Testis (tissue), 3 donors: Measurements from ENCODE around the gene CD44. TPM values are rescaled to one million over a fixed set of nuclear protein-coding genes. Genes with fewer than 3 reads are reported as not detected.

ENCODE experiments used
- DNase-seq: peaks from one replicate; pipeline ENCODE4 v3.0.0-alpha.2; 2019
- H3K27ac ChIP-seq, 2 donors: fragments of 200-600 bp; sonication (generic); one replicate each; pipeline ENCODE4 v1.5.1; 2019
- H3K27me3 ChIP-seq: fragments of 200-600 bp; sonication (generic); one replicate; pipeline ENCODE4 v1.5.1; 2019
- H3K36me3 ChIP-seq: fragments of 200-600 bp; sonication (generic); one replicate; pipeline ENCODE4 v1.5.1; 2017; ENCODE audit warnings: low read depth; ENCODE audit errors: missing control alignments
- H3K4me1 ChIP-seq: fragments of 200-600 bp; sonication (generic); one replicate; pipeline ENCODE4 v1.5.1; 2019
- H3K4me3 ChIP-seq, 2 donors: fragments of 200-600 bp; sonication (generic); one replicate each; pipeline ENCODE4 v1.5.1; 2017 to 2019
- H3K9me3 ChIP-seq: fragments of 200-600 bp; sonication (generic); one replicate; pipeline ENCODE4 v1.5.1; 2017
- CTCF ChIP-seq, 3 experiments: fragments of 450-650 bp in 2 of 3; fragments of 200-600 bp in 1 of 3; sonication (generic) in 1 of 3; IDR thresholded peaks; one replicate each; pipeline ENCODE4 v1.5.1; 2016 to 2019; ENCODE audit warnings: antibody characterized with exemption in 3 of 3, mild to moderate bottlenecking in 2 of 3, moderate library complexity in 1 of 3
- POLR2A ChIP-seq: fragments of 450-650 bp; IDR thresholded peaks from one replicate; pipeline ENCODE4 v1.6.1; 2017; ENCODE audit warnings: antibody characterized with exemption, mild to moderate bottlenecking, moderate library complexity
- WGBS, 2 donors: methylation state at CpG; one replicate each; pipeline ENCODE4 v1.1.5; 2018; 5-methylcytosine and 5-hydroxymethylcytosine counted together
- intact Hi-C: fragments of 100-400 bp; cut with DNase I; formaldehyde crosslinking; loops from one replicate; pipeline ENCODE4 v1.15.1; 2023; ENCODE audit warnings: low total_unique reads
- polyA plus RNA-seq: library from polyadenylated mRNA; stranded (reverse); fragments of 350-450 nt; fragmentation: Illumina TruSeq; extraction: RNeasy Lipid Tissue Mini Kit (QIAGEN cat#74804); gene quantifications from one replicate; pipeline ENCODE4 v1.2.3, GENCODE V29; 2014; ENCODE audit warnings: low read depth, low replicate concordance; ENCODE audit not compliant: insufficient read depth
- total RNA-seq, 2 donors: library from RNA; depleted of rRNA; stranded (reverse); fragments of >200 nt; gene quantifications; one replicate each; pipeline ENCODE4 v1.2.3, GENCODE V29; 2016

The CD44 gene
- total and polyA plus RNA-seq, 3 donors from 2014 or later: 4.0 to 44.5 (median 13.4) TPM

GRCh38 chr11:35178067-35178805 lies 39.3 kb downstream of the CD44 start:
- WGBS, 2 donors: 93 to 98% methylated on average over 3 of the region's 3 CpGs

GRCh38 chr11:35178873-35179272 lies 39.9 kb downstream of the CD44 start:
- no peak overlapping the region for H3K4me3 ChIP-seq
- no peaks in the 10 kb centered on the region for H3K27me3 ChIP-seq
- 79 to 81% methylated on average over 2 of the region's 2 CpGs for WGBS, 2 donors
- H3K27ac ChIP-seq: no peak overlapping the region
- TF ChIP-seq CTCF (IDR thresholded peaks at IDR 0.05) (no peak), POLR2A (no peak)
- no peaks in the 10 kb centered on the region for H3K9me3 ChIP-seq
- no peak for DNase-seq
- no peaks in the 10 kb centered on the region for H3K4me1 ChIP-seq
- intact Hi-C loops: no loop called here
- H3K36me3 ChIP-seq: no peaks in the 10 kb centered on the region

More at GRCh38 chr11:35178067-35178805, 39.3 kb downstream of the CD44 start:
- intact Hi-C loops: no loop called here
- DNase-seq: no peak
- no peaks in the 10 kb centered on the region for H3K9me3 ChIP-seq
- no peaks in the 10 kb centered on the region for H3K27me3 ChIP-seq
- H3K4me1 ChIP-seq: no peaks in the 10 kb centered on the region
- H3K27ac ChIP-seq: no peak overlapping the region
- TF ChIP-seq CTCF (IDR thresholded peaks at IDR 0.05) (no peak), POLR2A (no peak)
- no peak overlapping the region for H3K4me3 ChIP-seq
- no peaks in the 10 kb centered on the region for H3K36me3 ChIP-seq

GRCh38 chr11:35179466-35180135 lies 40.6 kb downstream of the CD44 start:
- no peak for DNase-seq
- Histone ChIP-seq H3K36me3 (no peaks in the 10 kb centered on the region), H3K4me1 (no peaks in the 10 kb centered on the region), H3K27ac (no peak overlapping the region), H3K4me3 (no peak overlapping the region), H3K27me3 (no peaks in the 10 kb centered on the region), H3K9me3 (no peaks in the 10 kb centered on the region)
- intact Hi-C loops: no loop called here
- WGBS, 2 donors: 71 to 72% methylated on average over 2 of the region's 2 CpGs
- TF ChIP-seq POLR2A (no peak), CTCF (IDR thresholded peaks at IDR 0.05) (no peak)

- no peaks in the 10 kb centered on the region for H3K27me3 ChIP-seq
- no peak for DNase-seq
- H3K9me3 ChIP-seq: no peaks in the 10 kb centered on the region
- intact Hi-C loops: no loop called here
- no peak overlapping the region for H3K27ac ChIP-seq
- H3K4me3 ChIP-seq: no peak overlapping the region
- TF ChIP-seq POLR2A (no peak), CTCF (IDR thresholded peaks at IDR 0.05) (no peak)
- no peaks in the 10 kb centered on the region for H3K4me1 ChIP-seq
- WGBS, 2 donors: 54 to 60% methylated on average over 5 of the region's 5 CpGs
- no peaks in the 10 kb centered on the region for H3K36me3 ChIP-seq
These were observed 41.6 kb downstream of the CD44 start for GRCh38 chr11:35180317-35181233.
